ENCODE measurements around the gene CCDC13. TPM values are rescaled to one million over a fixed set of nuclear protein-coding genes. Genes with fewer than 3 reads are reported as not detected.

CCDC13 gene
- total RNA-seq, 2 experiments from 2014 or later, result 0.38 TPM; not detected in 1

DNA sequence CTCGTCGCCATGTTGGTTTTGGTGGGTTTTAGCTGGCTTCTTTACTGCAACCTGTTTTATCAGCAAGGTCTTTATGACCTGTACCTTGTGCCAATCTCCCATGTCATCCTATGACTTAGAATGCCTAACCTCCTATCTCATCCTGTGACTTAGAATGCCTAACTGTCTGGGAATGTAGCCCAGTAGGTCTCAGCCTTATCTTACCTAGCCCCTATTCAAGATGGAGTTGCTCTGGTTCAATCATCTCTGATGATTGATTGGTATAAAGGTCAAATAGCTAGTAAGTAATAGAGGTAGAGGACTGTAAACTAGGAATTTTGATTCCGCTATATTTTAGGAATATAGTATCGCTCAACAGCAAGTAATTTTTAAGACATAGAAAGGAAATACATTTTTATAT is 34.9 kb upstream of the CCDC13 start:
- Histone ChIP-seq H3K4me3 (ENCODE audit: low read length) (no peak overlapping the region), H3K27me3 (ENCODE audit: control insufficient read depth in 1 of 2, insufficient read depth in 2 of 2, low read length in 2 of 2) (peaks cover 4% of the 10 kb centered on the region in 2 experiments), H3K36me3 (ENCODE audit: insufficient read depth, low read length) (no peaks in the 10 kb centered on the region), H3K27ac (ENCODE audit: low read depth in 1 of 2, low read length in 2 of 2) (no peak overlapping the region), H3K9me3 (ENCODE audit: control insufficient read depth in 1 of 2, insufficient read depth in 1 of 2, low read length in 2 of 2) (no peaks in the 10 kb centered on the region), H3K4me1 (ENCODE audit: insufficient read depth, low read length) (peaks cover 22% of the 10 kb centered on the region)
- Mint-ChIP-seq H3K27ac (no peak overlapping the region), H3K36me3 (ENCODE audit: low read depth) (peaks cover 9% of the 10 kb centered on the region), H3K9me3 (no peaks in the 10 kb centered on the region), H3K4me3 (no peak overlapping the region), H3K4me1 (ENCODE audit: low read depth) (peaks cover 28% of the 10 kb centered on the region), H3K27me3 (peaks cover 17% of the 10 kb centered on the region)
- DNase-seq (no peak), ATAC-seq (ENCODE audit: poor library complexity) (no peak)
- ChIA-PET POLR2A (no interaction called here), CTCF (no interaction called here)
- TF ChIP-seq, protein P1, sequence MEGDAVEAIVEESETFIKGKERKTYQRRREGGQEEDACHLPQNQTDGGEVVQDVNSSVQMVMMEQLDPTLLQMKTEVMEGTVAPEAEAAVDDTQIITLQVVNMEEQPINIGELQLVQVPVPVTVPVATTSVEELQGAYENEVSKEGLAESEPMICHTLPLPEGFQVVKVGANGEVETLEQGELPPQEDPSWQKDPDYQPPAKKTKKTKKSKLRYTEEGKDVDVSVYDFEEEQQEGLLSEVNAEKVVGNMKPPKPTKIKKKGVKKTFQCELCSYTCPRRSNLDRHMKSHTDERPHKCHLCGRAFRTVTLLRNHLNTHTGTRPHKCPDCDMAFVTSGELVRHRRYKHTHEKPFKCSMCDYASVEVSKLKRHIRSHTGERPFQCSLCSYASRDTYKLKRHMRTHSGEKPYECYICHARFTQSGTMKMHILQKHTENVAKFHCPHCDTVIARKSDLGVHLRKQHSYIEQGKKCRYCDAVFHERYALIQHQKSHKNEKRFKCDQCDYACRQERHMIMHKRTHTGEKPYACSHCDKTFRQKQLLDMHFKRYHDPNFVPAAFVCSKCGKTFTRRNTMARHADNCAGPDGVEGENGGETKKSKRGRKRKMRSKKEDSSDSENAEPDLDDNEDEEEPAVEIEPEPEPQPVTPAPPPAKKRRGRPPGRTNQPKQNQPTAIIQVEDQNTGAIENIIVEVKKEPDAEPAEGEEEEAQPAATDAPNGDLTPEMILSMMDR (IDR thresholded peaks at IDR 0.05), result no peak
- intact Hi-C loops (cut with DNase I, micrococcal nuclease), result loop anchor here in 1 of 2 experiments (10.0 kb wide), 1 partner anchor 297 kb away; the partner anchor contains the start of gene POMGNT2

DNA sequence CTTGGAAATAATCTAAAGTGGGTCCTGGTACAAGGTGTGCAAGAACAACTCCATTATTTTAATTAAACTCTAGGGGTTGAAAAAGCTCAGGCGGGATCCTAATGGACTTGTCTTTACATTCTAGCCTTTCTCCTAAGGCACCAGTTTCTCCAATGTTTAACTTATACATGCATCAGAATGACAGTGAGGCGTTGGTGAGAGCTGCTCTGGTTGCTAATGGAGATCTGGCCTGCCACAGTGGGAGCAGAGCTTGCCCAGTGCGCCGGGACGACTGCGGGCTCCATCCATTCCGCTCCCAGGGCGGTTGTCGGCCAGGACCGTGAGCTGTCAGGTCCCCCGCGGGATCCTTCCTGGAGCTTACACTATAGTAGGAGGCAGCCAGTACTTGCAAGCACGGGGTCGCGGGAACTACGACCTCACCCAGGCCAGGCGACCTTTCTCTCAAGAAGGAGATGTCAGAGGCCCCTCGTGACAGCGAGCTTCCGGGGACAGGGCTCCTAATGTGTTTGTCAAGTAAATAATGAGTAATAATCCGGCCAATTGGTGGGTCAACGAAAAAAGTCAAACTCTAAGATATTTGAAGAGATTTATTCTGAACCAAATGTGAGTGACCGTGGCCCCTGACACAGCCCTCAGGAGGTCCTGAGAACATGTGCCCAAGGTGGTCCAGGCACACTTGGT is 32.2 kb upstream of the CCDC13 start:
- Histone ChIP-seq H3K4me1 (ENCODE audit: insufficient read depth, low read length) (peaks cover 26% of the 10 kb centered on the region), H3K27ac (ENCODE audit: low read depth in 1 of 2, low read length in 2 of 2) (no peak overlapping the region), H3K9me3 (ENCODE audit: control insufficient read depth in 1 of 2, insufficient read depth in 1 of 2, low read length in 2 of 2) (no peaks in the 10 kb centered on the region), H3K4me3 (ENCODE audit: low read length) (peak overlapping the region; percentile 92), H3K27me3 (ENCODE audit: control insufficient read depth in 1 of 2, insufficient read depth in 2 of 2, low read length in 2 of 2) (peaks cover 4% of the 10 kb centered on the region in 2 experiments), H3K36me3 (ENCODE audit: insufficient read depth, low read length) (no peaks in the 10 kb centered on the region)
- Mint-ChIP-seq H3K36me3 (ENCODE audit: low read depth) (peaks cover 12% of the 10 kb centered on the region), H3K4me1 (ENCODE audit: low read depth) (peaks cover 47% of the 10 kb centered on the region), H3K4me3 (peak overlapping the region; percentile 99), H3K27me3 (peaks cover 17% of the 10 kb centered on the region), H3K27ac (peak overlapping the region; percentile 97), H3K9me3 (no peaks in the 10 kb centered on the region)
- intact Hi-C loops (cut with DNase I, micrococcal nuclease), result loop anchor here in 1 of 2 experiments (10.0 kb wide), 1 partner anchor 300 kb away; the partner anchor contains the start of gene POMGNT2
- CTCF ChIA-PET, result interaction anchor here (1.1 to 1.9 kb wide), 4 partner anchors 9 to 76 kb away, joined by 3 to 8 read pairs (median 5); no protein-coding TSS in a partner anchor
- TF ChIP-seq, protein P1 (IDR thresholded peaks at IDR 0.05), result no peak
- POLR2A ChIA-PET, result interaction anchor here (0.5 kb wide), 1 partner anchor 204 kb away, joined by 3 read pairs; no protein-coding TSS in a partner anchor
- DNase-seq, result peak in 3 of 14 experiments; percentile 15 to 34 (median 34)
- ATAC-seq (ENCODE audit: poor library complexity), result no peak

DNA sequence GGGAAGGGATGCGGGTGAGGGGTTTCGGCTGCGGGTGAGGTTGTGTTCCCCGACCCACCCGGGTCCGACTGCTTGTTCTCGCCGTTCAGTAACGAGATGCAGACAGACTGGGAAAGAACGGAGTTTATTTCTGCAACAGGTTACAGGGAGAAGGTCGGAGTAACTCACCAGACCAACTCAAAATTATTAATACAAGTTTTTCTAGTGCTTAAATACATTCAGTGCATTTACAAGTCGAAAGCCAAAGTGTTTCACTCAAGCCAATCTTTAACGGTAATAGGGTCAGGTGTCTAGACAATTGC is 31.7 kb upstream of the CCDC13 start:
- Histone ChIP-seq H3K4me1 (ENCODE audit: insufficient read depth, low read length) (peaks cover 26% of the 10 kb centered on the region), H3K27ac (ENCODE audit: low read depth in 1 of 2, low read length in 2 of 2) (peak overlapping the region; percentile 74 to 75), H3K36me3 (ENCODE audit: insufficient read depth, low read length) (no peaks in the 10 kb centered on the region), H3K27me3 (ENCODE audit: control insufficient read depth in 1 of 2, insufficient read depth in 2 of 2, low read length in 2 of 2) (peaks cover 4% of the 10 kb centered on the region in 2 experiments), H3K9me3 (ENCODE audit: control insufficient read depth in 1 of 2, insufficient read depth in 1 of 2, low read length in 2 of 2) (no peaks in the 10 kb centered on the region), H3K4me3 (ENCODE audit: low read length) (peak overlapping the region; percentile 92)
- Mint-ChIP-seq H3K36me3 (ENCODE audit: low read depth) (peaks cover 13% of the 10 kb centered on the region), H3K9me3 (no peaks in the 10 kb centered on the region), H3K27ac (peak overlapping the region; percentile 97), H3K4me3 (peak overlapping the region; percentile 99), H3K27me3 (peaks cover 17% of the 10 kb centered on the region), H3K4me1 (ENCODE audit: low read depth) (peaks cover 52% of the 10 kb centered on the region)
- CTCF ChIA-PET, result interaction anchor here (1.1 to 1.9 kb wide), 3 partner anchors 8 to 77 kb away, joined by 3 to 8 read pairs (median 4); no protein-coding TSS in a partner anchor
- TF ChIP-seq, protein P1 (IDR thresholded peaks at IDR 0.05), result no peak
- no peak for DNase-seq
- no peak for ATAC-seq (ENCODE audit: poor library complexity)
- POLR2A ChIA-PET, result interaction anchor here (0.5 kb wide), 1 partner anchor 204 kb away, joined by 3 read pairs; no protein-coding TSS in a partner anchor
- intact Hi-C loops (cut with DNase I, micrococcal nuclease), result loop anchor here in 1 of 2 experiments (10.0 kb wide), 1 partner anchor 300 kb away; the partner anchor contains the start of gene POMGNT2

Data from CD4-positive, alpha-beta T cell (primary cell).